H1 (cell line): ENCODE results near the gene UHRF1. TPM values are rescaled to one million over a fixed set of nuclear protein-coding genes. Genes with fewer than 3 reads are reported as not detected.

Source experiments
- CTCF ChIA-PET: fragments of 300-600 bp; sonication (Branson Sonifier 250); formaldehyde crosslinking; loops from one replicate; lab custom pipeline; 2021; ENCODE audit not compliant: partially characterized antibody; lab: Charles Lee
- POLR2A ChIA-PET: fragments of 300-600 bp; sonication (Branson Sonifier 250); formaldehyde crosslinking; loops from one replicate; lab custom pipeline; 2021; ENCODE audit warnings: inconsistent platforms; ENCODE audit not compliant: partially characterized antibody; lab: Charles Lee
- DNase-seq, 2 experiments: peaks; one replicate each; pipeline versions ENCODE4 v3.0.0 to v3.0.0-alpha.2; 2010 to 2022; ENCODE audit warnings: low spot score in 2 of 2, low read depth in 1 of 2, mixed read lengths in 1 of 2
- FAIRE-seq: peaks from 2 replicates; lab custom pipeline; 2011; peaks lifted over from hg19 to GRCh38; lab: Jason Lieb, UNC
- H2AFZ ChIP-seq: 2 replicates; pipeline ENCODE4 v1.8.1; 2012; ENCODE audit warnings: low read length, inconsistent platforms
- H2AK5ac ChIP-seq: 2 replicates; pipeline ENCODE4 v1.6.1; 2013; ENCODE audit warnings: low read depth, low read length
- H2BK120ac ChIP-seq: replicated peaks from 2 replicates; pipeline ENCODE3; 2013; ENCODE audit warnings: low read depth, low read length, inconsistent platforms
- H2BK12ac ChIP-seq: 2 replicates; pipeline ENCODE4 v1.6.1; 2013; ENCODE audit warnings: low read depth, low read length
- H2BK15ac ChIP-seq: 2 replicates; pipeline ENCODE4 v1.6.1; 2013; ENCODE audit warnings: low read length
- H2BK20ac ChIP-seq: 2 replicates; pipeline ENCODE4 v1.6.1; 2013; ENCODE audit warnings: low read length
- H2BK5ac ChIP-seq: 2 replicates; pipeline ENCODE4 v1.6.1; 2013; ENCODE audit warnings: low read depth, low read length
- H3K14ac ChIP-seq: 2 replicates; pipeline ENCODE4 v1.6.1; 2013; ENCODE audit warnings: inconsistent platforms; ENCODE audit not compliant: insufficient read length
- H3K18ac ChIP-seq: 2 replicates; pipeline ENCODE4 v1.6.1; 2013; ENCODE audit warnings: low read length; ENCODE audit errors: extremely low read depth
- H3K23ac ChIP-seq: 2 replicates; pipeline ENCODE4 v1.6.1; 2013; ENCODE audit warnings: inconsistent platforms; ENCODE audit not compliant: insufficient read length
- H3K23me2 ChIP-seq: 2 replicates; pipeline ENCODE4 v1.6.1; 2013; ENCODE audit warnings: low read depth, low read length
- H3K27ac ChIP-seq: 2 replicates; pipeline ENCODE4 v1.6.1; 2011; ENCODE audit warnings: low read depth, low read length, inconsistent platforms
- H3K27me3 ChIP-seq, 4 experiments: replicated peaks in 1 of 4; 1 replicate in 1 of 4; 2 replicates in 3 of 4; pipeline versions ENCODE4 v1.6.1 to v1.8.1; 2011 to 2013; ENCODE audit warnings: low read length in 3 of 4, mild to moderate bottlenecking in 3 of 4, inconsistent platforms in 2 of 4, mixed read lengths in 2 of 4, moderate library complexity in 1 of 4; ENCODE audit not compliant: control insufficient read depth in 3 of 4, insufficient read depth in 3 of 4; ENCODE audit errors: extremely low read depth in 1 of 4
- H3K36me3 ChIP-seq, 4 experiments: 2 replicates each; pipeline versions ENCODE4 v1.6.1 to v1.8.1; 2011 to 2013; ENCODE audit warnings: mild to moderate bottlenecking in 4 of 4, low read length in 3 of 4, moderate library complexity in 2 of 4, control low read depth in 1 of 4, inconsistent platforms in 1 of 4; ENCODE audit not compliant: insufficient read depth in 4 of 4, control insufficient read depth in 2 of 4
- H3K4ac ChIP-seq: replicated peaks from 2 replicates; pipeline ENCODE3; 2013; ENCODE audit warnings: low read length, low read depth, mixed read lengths, inconsistent platforms; ENCODE audit not compliant: insufficient read length
- H3K4me1 ChIP-seq, 4 experiments: replicated peaks in 1 of 4; 1 replicate in 1 of 4; 2 replicates in 3 of 4; pipeline versions ENCODE4 v1.6.1 to v1.8.1; 2011 to 2013; ENCODE audit warnings: low read length in 3 of 4, inconsistent platforms in 2 of 4, mixed read lengths in 1 of 4; ENCODE audit not compliant: insufficient read depth in 4 of 4, control insufficient read depth in 3 of 4
- H3K4me2 ChIP-seq, 2 experiments: 2 replicates each; pipeline versions ENCODE4 v1.6.1 to v1.8.1; 2011 to 2013; ENCODE audit warnings: low read depth in 2 of 2, low read length in 2 of 2, control low read depth in 1 of 2, inconsistent platforms in 1 of 2, mild to moderate bottlenecking in 1 of 2; ENCODE audit not compliant: insufficient read depth in 1 of 2
- H3K4me3 ChIP-seq, 4 experiments: fragments of 200-600, 300-600 bp in 1 of 4; sonication (generic), shearing (Covaris generic), sonication (Bioruptor Twin) in 1 of 4; 2 replicates each; pipeline versions ENCODE4 v1.5.1 to v1.8.1; 2011 to 2016; ENCODE audit warnings: low read length in 4 of 4, low read depth in 3 of 4, control low read depth in 2 of 4, inconsistent platforms in 2 of 4, mild to moderate bottlenecking in 2 of 4, mixed read lengths in 1 of 4, moderate library complexity in 1 of 4; ENCODE audit not compliant: insufficient read depth in 2 of 4; ENCODE audit errors: extremely low read depth in 1 of 4
- H3K56ac ChIP-seq: replicated peaks from 2 replicates; pipeline ENCODE3; 2013; ENCODE audit warnings: low read depth, mild to moderate bottlenecking, mixed read lengths, low read length, inconsistent platforms; ENCODE audit not compliant: insufficient read length
- H3K79me1 ChIP-seq: 2 replicates; pipeline ENCODE4 v1.6.1; 2013; ENCODE audit warnings: low read depth, low read length, control low read depth
- H3K79me2 ChIP-seq, 2 experiments: 2 replicates each; pipeline versions ENCODE4 v1.6.1 to v1.8.1; 2012 to 2013; ENCODE audit warnings: low read length in 2 of 2, mild to moderate bottlenecking in 2 of 2, inconsistent platforms in 1 of 2; ENCODE audit not compliant: insufficient read depth in 2 of 2, control insufficient read depth in 1 of 2
- H3K9ac ChIP-seq, 4 experiments: replicated peaks in 1 of 4; 1 replicate in 1 of 4; 2 replicates in 3 of 4; pipeline versions ENCODE4 v1.6.1 to v1.8.1; 2011 to 2013; ENCODE audit warnings: low read depth in 3 of 4, low read length in 3 of 4, control low read depth in 2 of 4, mild to moderate bottlenecking in 2 of 4, moderate library complexity in 2 of 4, inconsistent platforms in 1 of 4; ENCODE audit errors: extremely low read depth in 1 of 4
- H3K9me3 ChIP-seq, 2 experiments: 2 replicates each; pipeline versions ENCODE4 v1.6.1 to v1.8.1; 2012 to 2013; ENCODE audit warnings: mild to moderate bottlenecking in 2 of 2, moderate library complexity in 2 of 2, control low read depth in 1 of 2, inconsistent platforms in 1 of 2, low read depth in 1 of 2, low read length in 1 of 2, mixed read lengths in 1 of 2; ENCODE audit not compliant: insufficient read depth in 2 of 2
- H4K20me1 ChIP-seq, 2 experiments: replicated peaks in 1 of 2; 2 replicates each; pipeline versions ENCODE3 to v1.8.1; 2011 to 2013; ENCODE audit warnings: inconsistent platforms in 2 of 2, low read length in 2 of 2, mild to moderate bottlenecking in 1 of 2; ENCODE audit not compliant: insufficient read depth in 2 of 2, control insufficient read depth in 1 of 2
- H4K5ac ChIP-seq: 2 replicates; pipeline ENCODE4 v1.6.1; 2013; ENCODE audit warnings: low read length, low read depth, mixed read lengths, inconsistent platforms; ENCODE audit not compliant: insufficient read length
- H4K8ac ChIP-seq: 2 replicates; pipeline ENCODE4 v1.8.0; 2013; ENCODE audit warnings: mild to moderate bottlenecking, moderate library complexity, low read length, inconsistent platforms; ENCODE audit not compliant: insufficient read depth; ENCODE audit errors: extremely low read depth
- H4K91ac ChIP-seq: replicated peaks from 2 replicates; pipeline ENCODE3; 2013; ENCODE audit warnings: low read length, mixed read lengths, inconsistent platforms; ENCODE audit not compliant: insufficient read length
- JUND ChIP-seq: IDR thresholded peaks from 2 replicates; pipeline ENCODE4 v1.6.1; 2011; ENCODE audit warnings: mild to moderate bottlenecking, improper control_type of control experiment, low read length
- RFX5 ChIP-seq: IDR thresholded peaks from 2 replicates; pipeline ENCODE4 v1.6.1; 2011; ENCODE audit warnings: low read depth, low read length, improper control_type of control experiment, borderline replicate concordance
- WGBS, 2 experiments: shearing (Covaris generic) in 1 of 2; methylation state at CpG; one replicate each; pipeline versions ENCODE4 v1.1.6 to v1.1.7; 2013 to 2015; ENCODE audit warnings: low lambda C conversion rate in 2 of 2, mixed read lengths in 2 of 2, inconsistent platforms in 1 of 2, low coverage in 1 of 2, missing lambda C conversion rate in 1 of 2; ENCODE audit not compliant: insufficient replicate concordance in 2 of 2, insufficient coverage in 1 of 2, insufficient read length in 1 of 2; ENCODE audit errors: extremely low coverage in 1 of 2, missing lambda C conversion rate in 1 of 2; 5-methylcytosine and 5-hydroxymethylcytosine counted together
- polyA plus RNA-seq, 7 experiments: library from polyadenylated mRNA; depleted of rRNA in 3 of 7; stranded (reverse) in 5 of 7; unstranded in 2 of 7; fragments of >200 nt in 5 of 7; fragments of 200-250 nt in 2 of 7; gene quantifications; 1 replicate in 5 of 7; 2 replicates in 1 of 7; 4 replicates in 1 of 7; pipeline versions ENCODE4 v1.2.1 to v1.2.3, GENCODE V29; 2011 to 2013; ENCODE audit warnings: missing spikeins in 2 of 7, mixed read lengths in 2 of 7
- total RNA-seq: library from RNA; stranded (reverse); fragmentation: NEBNext Ultra II Directional; extraction: Animal tissue kit (Norgen Biotek cat#: 25700); gene quantifications from 2 replicates; pipeline ENCODE4 v1.2.1, GENCODE V29; 2021

UHRF1 gene
- total and polyA plus RNA-seq, 2 of the 8 experiments (the other 6 are each of a cell fraction or from before 2014, with no cell fraction given): 14.7 to 65.8 TPM

- no peak overlapping the region for H2AFZ ChIP-seq
- no peak overlapping the region for H3K56ac ChIP-seq
- CTCF ChIA-PET: interaction anchor here (1.1 to 2.7 kb wide), 3 partner anchors 12 to 34 kb away, joined by 3 to 16 read pairs (median 4); no protein-coding TSS in a partner anchor
- H3K14ac ChIP-seq: no peak overlapping the region
- no peak for DNase-seq
- H3K36me3 ChIP-seq: no peaks in the 10 kb centered on the region
- FAIRE-seq: no peak
- H3K79me1 ChIP-seq: peaks cover 10% of the 10 kb centered on the region
- no peak overlapping the region for H2BK120ac ChIP-seq
- H3K4me3 ChIP-seq: no peak overlapping the region
- H3K23ac ChIP-seq: no peak overlapping the region
- no peak overlapping the region for H3K18ac ChIP-seq
- H2BK15ac ChIP-seq: no peak overlapping the region
- no peak overlapping the region for H3K4ac ChIP-seq
- H2BK20ac ChIP-seq: no peak overlapping the region
- H3K27ac ChIP-seq: no peak overlapping the region
- H4K91ac ChIP-seq: no peak overlapping the region
- POLR2A ChIA-PET: interaction anchor here (1.4 kb wide), 1 partner anchor 26 kb away, joined by 4 read pairs; no protein-coding TSS in a partner anchor
- H3K4me2 ChIP-seq: no peak overlapping the region
- no peaks in the 10 kb centered on the region for H3K4me1 ChIP-seq
- no peaks in the 10 kb centered on the region for H3K9me3 ChIP-seq
- H3K23me2 ChIP-seq: peaks cover 10% of the 10 kb centered on the region; the same call in 1 of the 2 replicates
- WGBS, 2 experiments: 89% methylated on average over 12 of the region's 12 CpGs; no CpG with 5 or more reads in 1 of the 2 experiments
- no peaks in the 10 kb centered on the region for H3K27me3 ChIP-seq
- peaks cover 0 to 53% of the 10 kb centered on the region in 2 experiments; a peak in 2 of 4 replicates for H3K79me2 ChIP-seq
- H4K20me1 ChIP-seq: peaks cover 6 to 11% of the 10 kb centered on the region in 2 experiments
- H2BK12ac ChIP-seq: no peak overlapping the region
- H2BK5ac ChIP-seq: no peak overlapping the region
- 0 out of 2 replicates have a peak overlapping the region, but pooled peaks have one; percentile 71 for H4K8ac ChIP-seq
- H4K5ac ChIP-seq: no peak overlapping the region
- no peak overlapping the region for H2AK5ac ChIP-seq
- H3K9ac ChIP-seq: no peak overlapping the region
- no peak for TF ChIP-seq RFX5
- TF ChIP-seq JUND: no peak
Measured at GRCh38 chr19:4997297-4997696, 88.0 kb downstream of the UHRF1 start.
